Gastrocnemius medialis (tissue), 4 donors: Measurements from ENCODE around the gene TGFA.

ENCODE experiments used
- POLR2A ChIP-seq, 2 donors: fragments of 450-650 bp; IDR thresholded peaks; one replicate each; pipeline ENCODE4 v1.6.1; 2017; ENCODE audit warnings: antibody characterized with exemption in 2 of 2, mild to moderate bottlenecking in 2 of 2, moderate library complexity in 2 of 2
- TF ChIP-seq, protein P1 (sequence below), 5 experiments: fragments of 450-650 bp in 3 of 5; fragments of 200-600 bp in 2 of 5; sonication (generic) in 2 of 5; IDR thresholded peaks in 4 of 5; conservative IDR thresholded peaks in 1 of 5; 1 replicate in 4 of 5; 2 replicates in 1 of 5; pipeline ENCODE4 v1.5.1; 2016 to 2019; ENCODE audit warnings: antibody characterized with exemption in 5 of 5, mild to moderate bottlenecking in 3 of 5, moderate library complexity in 3 of 5

DNA sequence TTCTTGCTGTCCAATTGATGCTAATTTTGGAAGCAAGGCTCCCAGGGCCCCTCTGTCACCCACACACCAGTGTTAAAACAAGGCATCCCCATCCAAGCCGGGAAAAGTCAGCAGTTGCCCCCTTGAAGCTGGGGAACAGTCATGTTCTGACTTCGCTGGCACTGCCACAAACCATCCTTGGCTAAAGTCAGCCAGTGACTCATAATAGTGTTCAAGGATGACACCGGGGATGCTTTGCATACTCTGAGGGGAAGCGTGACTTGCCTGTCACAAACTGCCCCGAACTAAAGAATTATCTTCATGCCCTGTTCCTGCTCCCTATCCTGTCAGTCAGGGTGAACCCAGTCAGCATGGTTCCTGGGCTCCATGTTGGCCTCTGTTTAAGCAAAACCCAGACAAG lies 37.0 kb downstream of the TGFA start:
- TF ChIP-seq, protein P1, sequence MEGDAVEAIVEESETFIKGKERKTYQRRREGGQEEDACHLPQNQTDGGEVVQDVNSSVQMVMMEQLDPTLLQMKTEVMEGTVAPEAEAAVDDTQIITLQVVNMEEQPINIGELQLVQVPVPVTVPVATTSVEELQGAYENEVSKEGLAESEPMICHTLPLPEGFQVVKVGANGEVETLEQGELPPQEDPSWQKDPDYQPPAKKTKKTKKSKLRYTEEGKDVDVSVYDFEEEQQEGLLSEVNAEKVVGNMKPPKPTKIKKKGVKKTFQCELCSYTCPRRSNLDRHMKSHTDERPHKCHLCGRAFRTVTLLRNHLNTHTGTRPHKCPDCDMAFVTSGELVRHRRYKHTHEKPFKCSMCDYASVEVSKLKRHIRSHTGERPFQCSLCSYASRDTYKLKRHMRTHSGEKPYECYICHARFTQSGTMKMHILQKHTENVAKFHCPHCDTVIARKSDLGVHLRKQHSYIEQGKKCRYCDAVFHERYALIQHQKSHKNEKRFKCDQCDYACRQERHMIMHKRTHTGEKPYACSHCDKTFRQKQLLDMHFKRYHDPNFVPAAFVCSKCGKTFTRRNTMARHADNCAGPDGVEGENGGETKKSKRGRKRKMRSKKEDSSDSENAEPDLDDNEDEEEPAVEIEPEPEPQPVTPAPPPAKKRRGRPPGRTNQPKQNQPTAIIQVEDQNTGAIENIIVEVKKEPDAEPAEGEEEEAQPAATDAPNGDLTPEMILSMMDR (IDR thresholded peaks at IDR 0.05 in 4 of 5, conservative IDR thresholded peaks at IDR 0.05 in 1 of 5): no peak
- no peak for TF ChIP-seq POLR2A (IDR thresholded peaks at IDR 0.05)
